ENCODE results near the gene CCR1. TPM values are rescaled to one million over a fixed set of nuclear protein-coding genes. Genes with fewer than 3 reads are reported as not detected.

CCR1 gene
- total RNA-seq, 1 donor from 2014 or later: 7.1 TPM

- intact Hi-C loops (cut with DNase I): no loop called here
- TF ChIP-seq, protein P1, sequence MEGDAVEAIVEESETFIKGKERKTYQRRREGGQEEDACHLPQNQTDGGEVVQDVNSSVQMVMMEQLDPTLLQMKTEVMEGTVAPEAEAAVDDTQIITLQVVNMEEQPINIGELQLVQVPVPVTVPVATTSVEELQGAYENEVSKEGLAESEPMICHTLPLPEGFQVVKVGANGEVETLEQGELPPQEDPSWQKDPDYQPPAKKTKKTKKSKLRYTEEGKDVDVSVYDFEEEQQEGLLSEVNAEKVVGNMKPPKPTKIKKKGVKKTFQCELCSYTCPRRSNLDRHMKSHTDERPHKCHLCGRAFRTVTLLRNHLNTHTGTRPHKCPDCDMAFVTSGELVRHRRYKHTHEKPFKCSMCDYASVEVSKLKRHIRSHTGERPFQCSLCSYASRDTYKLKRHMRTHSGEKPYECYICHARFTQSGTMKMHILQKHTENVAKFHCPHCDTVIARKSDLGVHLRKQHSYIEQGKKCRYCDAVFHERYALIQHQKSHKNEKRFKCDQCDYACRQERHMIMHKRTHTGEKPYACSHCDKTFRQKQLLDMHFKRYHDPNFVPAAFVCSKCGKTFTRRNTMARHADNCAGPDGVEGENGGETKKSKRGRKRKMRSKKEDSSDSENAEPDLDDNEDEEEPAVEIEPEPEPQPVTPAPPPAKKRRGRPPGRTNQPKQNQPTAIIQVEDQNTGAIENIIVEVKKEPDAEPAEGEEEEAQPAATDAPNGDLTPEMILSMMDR (IDR thresholded peaks at IDR 0.05): no peak
- TF ChIP-seq POLR2A (IDR thresholded peaks at IDR 0.05): no peak
- TF ChIP-seq POLR2AphosphoS5 (IDR thresholded peaks at IDR 0.05; ENCODE audit: insufficient read depth in 1 of 2, low read depth in 1 of 2): no peak
- no peaks in the 10 kb centered on the region for H3K36me3 ChIP-seq
- H3K4me1 ChIP-seq: no peaks in the 10 kb centered on the region
- no peaks in the 10 kb centered on the region for H3K27me3 ChIP-seq
- no peak overlapping the region for H3K27ac ChIP-seq
- no peaks in the 10 kb centered on the region for H3K9me3 ChIP-seq
- no peak overlapping the region for H3K4me3 ChIP-seq
- DNase-seq (ENCODE audit: extremely low spot score in 2 of 2): no peak
These were observed 2.7 kb downstream of the CCR1 start for GRCh38 chr3:46205286-46205960.

DNA sequence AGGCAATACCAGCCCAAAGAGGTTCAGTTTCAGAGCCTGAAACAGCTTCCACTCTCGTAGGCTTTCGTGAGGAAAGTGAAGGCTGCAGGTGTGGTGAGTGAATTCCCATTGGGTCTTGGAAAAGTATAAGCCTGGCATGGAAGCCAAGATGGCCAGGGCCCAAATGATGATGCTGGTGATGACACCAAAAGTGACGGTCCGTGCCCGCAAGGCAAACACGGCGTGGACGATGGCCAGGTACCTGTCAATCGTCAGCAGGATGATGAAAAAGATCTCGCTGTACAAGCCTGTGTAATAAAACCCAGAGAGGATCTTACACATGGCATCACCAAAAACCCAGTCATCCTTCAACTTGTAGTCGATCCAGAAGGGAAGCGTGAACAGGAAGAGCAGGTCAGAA is 4.4 kb downstream of the CCR1 start:
- no peak overlapping the region for H3K4me3 ChIP-seq
- intact Hi-C loops (cut with DNase I): no loop called here
- no peaks in the 10 kb centered on the region for H3K9me3 ChIP-seq
- no peaks in the 10 kb centered on the region for H3K27me3 ChIP-seq
- no peak overlapping the region for H3K27ac ChIP-seq
- no peaks in the 10 kb centered on the region for H3K4me1 ChIP-seq
- TF ChIP-seq POLR2A (IDR thresholded peaks at IDR 0.05) (no peak), POLR2AphosphoS5 (IDR thresholded peaks at IDR 0.05; ENCODE audit: insufficient read depth in 1 of 2, low read depth in 1 of 2) (no peak)
- TF ChIP-seq, protein P1 (IDR thresholded peaks at IDR 0.05): no peak
- H3K36me3 ChIP-seq: no peaks in the 10 kb centered on the region
- DNase-seq (ENCODE audit: extremely low spot score in 2 of 2): no peak

DNA sequence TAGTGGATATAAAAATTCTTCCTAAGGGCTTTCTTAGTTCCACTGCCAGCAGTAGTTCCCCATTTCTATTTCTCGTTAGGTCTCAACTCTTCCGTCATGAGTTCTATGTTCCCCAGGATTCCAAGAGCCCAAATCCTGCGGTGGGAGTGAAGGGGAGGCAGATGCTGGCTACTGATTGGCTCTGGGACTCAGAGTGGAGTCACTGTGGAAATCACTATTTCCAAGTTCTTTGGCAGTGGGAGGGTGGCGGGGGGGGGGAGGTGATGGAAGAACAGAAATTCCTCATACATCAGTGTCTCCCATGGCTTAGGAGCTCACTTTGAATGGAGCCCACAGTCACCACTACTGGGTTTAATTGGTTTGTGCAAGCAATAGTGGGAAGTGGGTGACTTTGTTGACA is 5.6 kb downstream of the CCR1 start:
- no peak for DNase-seq (ENCODE audit: extremely low spot score in 2 of 2)

GRCh38 chr3:46200790-46201189 is 7.3 kb downstream of the CCR1 start:
- Histone ChIP-seq H3K4me3 (no peak overlapping the region), H3K36me3 (no peaks in the 10 kb centered on the region), H3K27me3 (no peaks in the 10 kb centered on the region), H3K27ac (no peak overlapping the region), H3K9me3 (no peaks in the 10 kb centered on the region), H3K4me1 (no peaks in the 10 kb centered on the region)
- intact Hi-C loops (cut with DNase I): no loop called here
- no peak for DNase-seq (ENCODE audit: extremely low spot score in 2 of 2)
- TF ChIP-seq POLR2A (IDR thresholded peaks at IDR 0.05): no peak
- TF ChIP-seq, protein P1 (IDR thresholded peaks at IDR 0.05): no peak
- TF ChIP-seq POLR2AphosphoS5 (IDR thresholded peaks at IDR 0.05; ENCODE audit: insufficient read depth in 1 of 2, low read depth in 1 of 2): no peak

More for the DNA sequence above, 5.6 kb downstream of the CCR1 start:
- TF ChIP-seq POLR2A (IDR thresholded peaks at IDR 0.05): no peak
- no peak for TF ChIP-seq POLR2AphosphoS5 (IDR thresholded peaks at IDR 0.05; ENCODE audit: insufficient read depth in 1 of 2, low read depth in 1 of 2)
- TF ChIP-seq, protein P1 (IDR thresholded peaks at IDR 0.05): no peak
- Histone ChIP-seq H3K4me1 (no peaks in the 10 kb centered on the region), H3K27me3 (no peaks in the 10 kb centered on the region), H3K27ac (no peak overlapping the region), H3K4me3 (no peak overlapping the region), H3K36me3 (no peaks in the 10 kb centered on the region), H3K9me3 (no peaks in the 10 kb centered on the region)
- intact Hi-C loops (cut with DNase I): no loop called here

GRCh38 chr3:46200211-46200610 is 7.9 kb downstream of the CCR1 start:
- H3K4me1 ChIP-seq: no peaks in the 10 kb centered on the region
- H3K4me3 ChIP-seq: no peak overlapping the region
- TF ChIP-seq POLR2AphosphoS5 (IDR thresholded peaks at IDR 0.05; ENCODE audit: insufficient read depth in 1 of 2, low read depth in 1 of 2): no peak
- TF ChIP-seq, protein P1 (IDR thresholded peaks at IDR 0.05): no peak
- TF ChIP-seq POLR2A (IDR thresholded peaks at IDR 0.05): no peak
- H3K27ac ChIP-seq: no peak overlapping the region
- no peaks in the 10 kb centered on the region for H3K27me3 ChIP-seq
- no peaks in the 10 kb centered on the region for H3K9me3 ChIP-seq
- intact Hi-C loops (cut with DNase I): no loop called here
- no peaks in the 10 kb centered on the region for H3K36me3 ChIP-seq
- DNase-seq (ENCODE audit: extremely low spot score in 2 of 2): no peak
